ENCODE results near the gene SUGP2.

The SUGP2 gene

DNA sequence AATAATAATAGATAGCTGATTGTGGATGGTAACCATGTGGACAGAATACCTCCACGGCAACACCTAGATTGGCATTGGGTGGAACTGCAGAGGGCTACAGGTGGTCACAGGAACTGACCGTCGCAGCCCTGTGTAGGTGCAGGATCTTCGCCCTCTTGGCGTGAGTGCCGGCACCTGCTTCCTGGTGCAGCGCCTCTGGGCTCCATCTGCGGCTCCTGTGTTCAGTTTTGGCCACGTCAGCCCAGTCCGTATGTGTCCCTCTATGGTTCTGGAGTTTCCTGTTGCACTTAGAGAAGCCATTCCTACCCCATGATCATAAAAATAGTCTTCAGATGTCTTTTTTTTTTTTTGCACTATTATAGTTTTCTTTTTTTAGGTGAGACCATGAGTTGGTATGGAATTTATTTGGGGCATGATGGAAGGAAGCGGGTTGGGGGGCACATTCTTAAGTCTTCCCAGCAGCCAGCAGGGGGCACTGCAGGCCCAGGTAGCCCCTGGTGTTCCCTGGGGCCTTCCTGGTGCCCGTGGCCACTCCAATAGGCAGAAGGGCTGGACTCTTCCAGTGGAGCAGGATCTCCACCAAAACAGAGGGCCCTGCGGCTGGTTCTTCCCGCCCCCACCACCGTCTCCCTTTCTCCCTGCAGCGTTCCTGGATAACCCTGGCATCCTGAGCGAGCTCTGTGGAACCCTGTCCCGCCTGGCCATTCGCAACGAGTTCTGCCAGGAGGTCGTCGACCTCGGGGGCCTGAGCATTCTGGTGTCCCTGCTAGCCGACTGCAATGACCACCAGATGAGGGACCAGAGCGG, 20.4 kb upstream of the SUGP2 start:
- no peaks in the 10 kb centered on the region for H3F3A ChIP-seq (ENCODE audit: insufficient read depth)
- no peaks in the 10 kb centered on the region for H3K9me2 ChIP-seq (replicated peaks; ENCODE audit: insufficient read depth, low read length)
- TF ChIP-seq, protein P1, sequence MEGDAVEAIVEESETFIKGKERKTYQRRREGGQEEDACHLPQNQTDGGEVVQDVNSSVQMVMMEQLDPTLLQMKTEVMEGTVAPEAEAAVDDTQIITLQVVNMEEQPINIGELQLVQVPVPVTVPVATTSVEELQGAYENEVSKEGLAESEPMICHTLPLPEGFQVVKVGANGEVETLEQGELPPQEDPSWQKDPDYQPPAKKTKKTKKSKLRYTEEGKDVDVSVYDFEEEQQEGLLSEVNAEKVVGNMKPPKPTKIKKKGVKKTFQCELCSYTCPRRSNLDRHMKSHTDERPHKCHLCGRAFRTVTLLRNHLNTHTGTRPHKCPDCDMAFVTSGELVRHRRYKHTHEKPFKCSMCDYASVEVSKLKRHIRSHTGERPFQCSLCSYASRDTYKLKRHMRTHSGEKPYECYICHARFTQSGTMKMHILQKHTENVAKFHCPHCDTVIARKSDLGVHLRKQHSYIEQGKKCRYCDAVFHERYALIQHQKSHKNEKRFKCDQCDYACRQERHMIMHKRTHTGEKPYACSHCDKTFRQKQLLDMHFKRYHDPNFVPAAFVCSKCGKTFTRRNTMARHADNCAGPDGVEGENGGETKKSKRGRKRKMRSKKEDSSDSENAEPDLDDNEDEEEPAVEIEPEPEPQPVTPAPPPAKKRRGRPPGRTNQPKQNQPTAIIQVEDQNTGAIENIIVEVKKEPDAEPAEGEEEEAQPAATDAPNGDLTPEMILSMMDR (IDR thresholded peaks at IDR 0.05; ENCODE audit: insufficient read depth, low read length, poor library complexity, severe bottlenecking): peak; percentile 69
- no peak for TF ChIP-seq EZH2phosphoT487 (conservative IDR thresholded peaks at IDR 0.05; ENCODE audit: low read length)
- H3K36me3 ChIP-seq (ENCODE audit: low read length): no peaks in the 10 kb centered on the region
- H3K27ac ChIP-seq (ENCODE audit: low read depth, low read length): no peak overlapping the region
- no peak overlapping the region for H2AFZ ChIP-seq (ENCODE audit: low read depth, low read length, severe bottlenecking)
- H3K9ac ChIP-seq (ENCODE audit: low read length): no peak overlapping the region
- no peaks in the 10 kb centered on the region for H3K79me2 ChIP-seq (ENCODE audit: insufficient read depth, low read length)
- H3K27me3 ChIP-seq (ENCODE audit: low read length): no peaks in the 10 kb centered on the region
- H3K4me2 ChIP-seq (ENCODE audit: low read depth, low read length, poor library complexity, severe bottlenecking): no peak overlapping the region
- no peaks in the 10 kb centered on the region for H4K20me1 ChIP-seq (ENCODE audit: low read depth, low read length)
- H3K4me3 ChIP-seq (ENCODE audit: insufficient read depth, low read length, poor library complexity, severe bottlenecking): no peak overlapping the region
- no peaks in the 10 kb centered on the region for H3K9me3 ChIP-seq (ENCODE audit: insufficient read depth, low read length)

DNA sequence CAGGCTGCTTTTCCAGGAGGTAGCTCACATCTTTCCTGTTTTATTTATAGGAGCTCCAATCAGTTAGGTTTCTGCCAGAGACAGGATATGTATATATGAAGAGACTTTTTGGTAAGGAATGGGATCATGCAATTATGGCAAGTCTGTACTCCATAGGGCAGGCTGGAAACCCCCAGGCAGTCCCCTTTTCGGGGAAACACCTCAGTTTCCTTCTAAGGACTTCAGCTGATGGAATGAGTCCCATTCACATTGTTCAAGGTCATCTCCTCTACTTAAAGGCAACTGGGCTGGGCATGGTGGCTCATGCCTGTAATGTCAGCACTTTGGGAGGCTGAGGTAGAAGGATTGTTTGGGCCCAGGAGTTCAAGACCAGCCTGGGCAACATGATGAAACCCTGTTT, 19.6 kb upstream of the SUGP2 start:
- Histone ChIP-seq H3K4me2 (ENCODE audit: low read depth, low read length, poor library complexity, severe bottlenecking) (no peak overlapping the region), H3K27ac (ENCODE audit: low read depth, low read length) (no peak overlapping the region), H3K36me3 (ENCODE audit: low read length) (no peaks in the 10 kb centered on the region), H2AFZ (ENCODE audit: low read depth, low read length, severe bottlenecking) (no peak overlapping the region), H3K27me3 (ENCODE audit: low read length) (no peaks in the 10 kb centered on the region), H3K9ac (ENCODE audit: low read length) (no peak overlapping the region), H3F3A (ENCODE audit: insufficient read depth) (no peaks in the 10 kb centered on the region), H4K20me1 (ENCODE audit: low read depth, low read length) (no peaks in the 10 kb centered on the region), H3K9me3 (ENCODE audit: insufficient read depth, low read length) (no peaks in the 10 kb centered on the region), H3K9me2 (replicated peaks; ENCODE audit: insufficient read depth, low read length) (no peaks in the 10 kb centered on the region), H3K79me2 (ENCODE audit: insufficient read depth, low read length) (no peaks in the 10 kb centered on the region), H3K4me3 (ENCODE audit: insufficient read depth, low read length, poor library complexity, severe bottlenecking) (no peak overlapping the region)
- no peak for TF ChIP-seq EZH2phosphoT487 (conservative IDR thresholded peaks at IDR 0.05; ENCODE audit: low read length)
- TF ChIP-seq, protein P1 (IDR thresholded peaks at IDR 0.05; ENCODE audit: insufficient read depth, low read length, poor library complexity, severe bottlenecking): no peak

DNA sequence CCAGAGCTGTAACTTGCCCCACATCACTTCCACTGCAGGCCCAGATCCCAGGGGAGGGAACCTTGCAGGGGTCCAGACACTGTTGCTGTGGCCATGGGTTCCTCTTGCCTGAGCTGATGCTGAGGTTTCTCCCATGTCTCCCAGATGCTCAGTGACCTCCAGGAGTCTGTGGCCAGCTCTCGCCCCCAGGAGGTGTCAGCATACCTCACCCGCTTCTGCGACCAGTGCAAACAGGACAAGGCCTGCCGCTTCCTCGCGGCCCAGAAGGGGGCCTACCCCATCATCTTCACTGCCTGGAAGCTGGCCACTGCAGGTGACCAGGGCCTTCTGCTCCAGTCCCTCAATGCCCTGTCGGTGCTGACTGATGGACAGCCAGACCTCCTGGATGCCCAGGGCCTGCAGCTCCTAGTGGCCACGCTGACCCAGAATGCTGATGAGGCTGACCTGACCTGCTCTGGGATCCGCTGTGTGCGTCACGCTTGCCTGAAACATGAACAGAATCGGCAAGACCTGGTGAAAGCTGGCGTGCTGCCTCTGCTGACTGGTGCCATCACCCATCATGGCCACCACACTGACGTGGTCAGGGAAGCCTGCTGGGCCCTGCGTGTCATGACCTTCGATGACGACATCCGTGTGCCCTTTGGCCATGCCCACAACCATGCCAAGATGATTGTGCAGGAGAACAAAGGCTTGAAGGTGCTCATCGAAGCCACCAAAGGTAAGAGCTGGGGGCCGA, 18.3 kb upstream of the SUGP2 start:
- no peak overlapping the region for H3K4me2 ChIP-seq (ENCODE audit: low read depth, low read length, poor library complexity, severe bottlenecking)
- no peaks in the 10 kb centered on the region for H3F3A ChIP-seq (ENCODE audit: insufficient read depth)
- no peaks in the 10 kb centered on the region for H3K9me3 ChIP-seq (ENCODE audit: insufficient read depth, low read length)
- H4K20me1 ChIP-seq (ENCODE audit: low read depth, low read length): no peaks in the 10 kb centered on the region
- no peaks in the 10 kb centered on the region for H3K27me3 ChIP-seq (ENCODE audit: low read length)
- H3K9ac ChIP-seq (ENCODE audit: low read length): no peak overlapping the region
- H3K4me3 ChIP-seq (ENCODE audit: insufficient read depth, low read length, poor library complexity, severe bottlenecking): no peak overlapping the region
- H3K36me3 ChIP-seq (ENCODE audit: low read length): peaks cover 6% of the 10 kb centered on the region; the same call in 1 of the 2 replicates
- no peaks in the 10 kb centered on the region; the same call in 1 of the 2 replicates for H3K79me2 ChIP-seq (ENCODE audit: insufficient read depth, low read length)
- no peak overlapping the region for H3K27ac ChIP-seq (ENCODE audit: low read depth, low read length)
- no peak for TF ChIP-seq EZH2phosphoT487 (conservative IDR thresholded peaks at IDR 0.05; ENCODE audit: low read length)
- TF ChIP-seq, protein P1 (IDR thresholded peaks at IDR 0.05; ENCODE audit: insufficient read depth, low read length, poor library complexity, severe bottlenecking): no peak
- no peaks in the 10 kb centered on the region for H3K9me2 ChIP-seq (replicated peaks; ENCODE audit: insufficient read depth, low read length)
- no peak overlapping the region for H2AFZ ChIP-seq (ENCODE audit: low read depth, low read length, severe bottlenecking)

All from SU-DHL-6 (cell line).